HL-60 (cell line): ENCODE measurements around the gene GOLGA3.

Experiments used
- DNase-seq, 2 experiments: peaks; one replicate each; pipeline ENCODE4 v3.0.0-alpha.2; 2010 to 2020; ENCODE audit warnings: low read depth in 1 of 2, low spot score in 1 of 2
- H3K27ac ChIP-seq: fragments of 250-450 bp; sonication (Bioruptor Pico); replicated peaks from 2 replicates; pipeline ENCODE4 v1.5.1; 2020; ENCODE audit warnings: mild to moderate bottlenecking, moderate library complexity
- H3K27me3 ChIP-seq: fragments of 250-450 bp; sonication (Bioruptor Pico); 2 replicates; pipeline ENCODE4 v1.5.1; 2021; ENCODE audit warnings: mild to moderate bottlenecking, moderate library complexity; ENCODE audit not compliant: insufficient read depth, poor library complexity, severe bottlenecking
- H3K4me3 ChIP-seq: replicated peaks from 2 replicates; pipeline ENCODE4 v1.5.1; 2011; ENCODE audit warnings: mild to moderate bottlenecking, control low read depth, low read length; ENCODE audit not compliant: insufficient read depth
- CTCF ChIP-seq: IDR thresholded peaks from one replicate; pipeline ENCODE4 v1.5.1; 2011; ENCODE audit warnings: low read length, control low read depth, inconsistent platforms; ENCODE audit not compliant: insufficient read depth
- GABPA ChIP-seq: IDR thresholded peaks from 2 replicates; pipeline ENCODE4 v1.6.1; 2012; ENCODE audit warnings: low read depth
- POLR2AphosphoS5 ChIP-seq: IDR thresholded peaks from 2 replicates; pipeline ENCODE4 v1.6.1; 2012; ENCODE audit warnings: low read depth
- REST ChIP-seq: IDR thresholded peaks from 2 replicates; pipeline ENCODE4 v1.6.1; 2012; ENCODE audit warnings: low read depth; ENCODE audit not compliant: insufficient replicate concordance
- SPI1 ChIP-seq: IDR thresholded peaks from 2 replicates; pipeline ENCODE4 v1.6.1; 2012; ENCODE audit warnings: low read depth, mild to moderate bottlenecking, borderline replicate concordance

The GOLGA3 gene

GRCh38 chr12:132788375-132789098 is 40.1 kb downstream of the GOLGA3 start:
- TF ChIP-seq SPI1: no peak
- TF ChIP-seq CTCF: no peak
- no peak for TF ChIP-seq POLR2AphosphoS5
- no peak for TF ChIP-seq GABPA
- TF ChIP-seq REST: no peak
- no peak overlapping the region for H3K27ac ChIP-seq
- DNase-seq: no peak

DNA sequence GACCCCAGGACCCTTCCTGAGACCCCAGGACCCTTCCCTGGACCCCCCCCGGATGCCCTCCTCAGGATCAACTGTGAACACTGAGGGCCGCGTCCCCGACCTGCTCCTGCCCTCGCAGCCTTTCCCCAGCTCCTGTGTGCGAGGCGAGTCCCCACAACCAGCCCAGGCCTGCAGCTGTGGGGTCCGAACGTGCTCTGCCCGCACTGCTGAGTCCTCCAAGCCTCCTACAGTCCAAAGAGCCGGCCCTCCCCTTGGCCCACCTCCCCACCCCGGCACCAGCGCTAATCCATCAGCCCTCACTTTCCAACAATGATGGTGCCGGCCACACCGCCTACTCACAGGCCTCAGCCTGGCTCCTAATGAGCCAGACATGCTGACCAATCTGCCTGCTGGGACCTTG is 40.8 kb downstream of the GOLGA3 start:
- Histone ChIP-seq H3K4me3 (no peak overlapping the region), H3K27me3 (no peaks in the 10 kb centered on the region), H3K27ac (no peak overlapping the region)
- DNase-seq: no peak
- TF ChIP-seq SPI1 (no peak), GABPA (no peak), CTCF (no peak), REST (no peak), POLR2AphosphoS5 (no peak)

More at GRCh38 chr12:132788375-132789098, 40.1 kb downstream of the GOLGA3 start:
- Histone ChIP-seq H3K4me3 (no peak overlapping the region), H3K27me3 (no peaks in the 10 kb centered on the region)

DNA sequence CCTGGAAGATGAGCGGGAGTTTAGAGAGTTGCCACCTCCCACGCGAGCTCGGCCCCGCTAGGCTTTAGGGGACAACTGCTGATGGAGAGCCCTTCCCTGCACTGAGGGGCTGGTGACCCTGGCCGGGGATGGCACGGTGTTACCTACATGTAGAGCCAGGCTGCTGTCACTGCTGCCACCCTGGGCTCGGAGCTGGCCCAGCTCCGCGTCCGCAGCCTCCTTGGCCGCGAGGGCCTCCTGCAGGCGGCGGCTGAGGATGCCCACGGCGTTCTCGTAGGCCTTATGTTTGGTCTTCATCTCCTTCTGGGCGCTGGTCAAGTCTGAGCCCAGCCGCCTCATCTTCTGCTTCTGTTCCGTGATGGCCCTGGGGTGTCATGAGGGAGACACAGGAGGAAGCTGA is 42.5 kb downstream of the GOLGA3 start:
- no peak overlapping the region for H3K27ac ChIP-seq
- TF ChIP-seq SPI1 (no peak), CTCF (no peak), REST (no peak), POLR2AphosphoS5 (no peak), GABPA (no peak)
- DNase-seq: no peak
- H3K4me3 ChIP-seq: no peak overlapping the region
- no peaks in the 10 kb centered on the region for H3K27me3 ChIP-seq
